GM19395 (cell line): Measurements from ENCODE around the gene SUOX.
"Not testable (repeated sequence)": the region's sequence is repeated elsewhere in the genome, so short reads cannot be mapped to it uniquely, and the experiment has no call there.

ENCODE experiments used
- ATAC-seq: cut with Tn5 transposase; IDR thresholded peaks from one replicate; pipeline ENCODE4 v1.9.1; 2021; ENCODE audit warnings: mild to moderate bottlenecking, moderate library complexity; ENCODE audit not compliant: unreplicated experiment

SUOX gene

GRCh38 chr12:55982319-55982936, 14.6 kb upstream of the SUOX start:
- ATAC-seq, result peak; percentile 89

DNA sequence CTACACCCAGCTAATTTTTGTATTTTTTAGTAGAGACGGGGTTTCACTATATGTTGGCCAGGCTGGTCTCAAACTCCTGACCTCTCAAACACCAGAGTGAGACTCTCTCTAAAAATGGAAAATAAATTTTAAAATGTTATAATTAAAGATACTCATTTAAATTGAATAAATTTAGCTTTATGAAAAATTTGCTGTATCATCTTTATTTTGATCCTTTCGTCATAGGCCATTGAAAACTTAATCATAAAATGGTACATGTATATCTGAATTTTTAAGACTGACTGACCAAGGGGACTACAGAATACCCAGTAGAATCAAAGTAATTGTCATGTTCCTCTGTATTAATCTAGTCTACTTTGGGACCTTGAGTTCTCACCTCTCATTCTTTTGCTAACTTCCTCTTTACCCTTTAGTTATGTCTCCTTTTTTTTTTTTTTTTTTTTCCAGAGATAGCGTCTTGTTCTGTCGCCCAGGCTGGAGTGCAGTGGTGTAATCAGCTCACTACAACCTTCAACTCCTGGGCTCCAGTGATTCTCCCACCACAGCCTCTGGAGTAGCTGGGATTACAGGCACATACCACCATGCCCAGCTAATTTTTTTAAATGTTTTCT, 13.7 kb upstream of the SUOX start:
- ATAC-seq, result no peak

DNA sequence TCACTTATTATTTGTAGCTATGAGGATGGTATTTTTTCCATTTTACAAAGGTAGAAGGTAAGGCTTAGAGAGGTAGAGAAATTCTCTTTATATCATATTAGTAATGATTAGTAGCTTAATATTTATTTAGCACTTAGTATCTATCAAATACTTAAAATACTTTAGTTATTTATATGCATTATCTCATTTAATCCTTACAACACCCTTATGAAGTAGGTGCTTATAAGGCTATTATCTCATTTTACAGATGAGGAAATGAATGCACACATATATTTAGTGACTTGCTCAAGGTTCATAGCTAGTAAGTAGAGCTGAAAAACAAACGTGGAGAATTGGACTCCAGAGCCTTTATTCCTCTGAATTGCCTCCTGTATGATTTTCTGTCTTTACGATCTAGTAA, 12.2 kb upstream of the SUOX start:
- no peak for ATAC-seq

GRCh38 chr12:55985341-55985740, 11.7 kb upstream of the SUOX start:
- ATAC-seq, result no peak

DNA sequence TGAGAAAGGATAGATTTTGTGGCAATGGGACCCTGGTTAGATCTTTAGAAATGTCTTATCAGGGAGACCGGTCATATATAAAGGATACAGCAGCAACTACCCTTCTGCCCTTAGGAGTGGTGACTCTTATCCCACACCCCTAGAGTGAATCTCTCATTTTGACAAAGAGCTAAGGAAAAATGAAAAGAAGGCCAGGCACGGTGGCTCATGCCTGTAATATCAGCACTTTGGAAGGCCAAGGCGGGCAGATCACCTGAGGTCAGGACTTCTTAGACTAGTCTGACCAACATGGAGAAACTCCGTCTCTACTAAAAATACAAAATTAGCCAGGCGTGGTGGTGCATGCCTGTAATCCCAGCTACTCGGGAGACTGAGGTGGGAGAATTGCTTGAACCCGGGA, 11.1 kb upstream of the SUOX start:
- ATAC-seq, result not testable (repeated sequence)

- ATAC-seq, result no peak
Observed at GRCh38 chr12:55991110-55991509, 6.0 kb upstream of the SUOX start.

- ATAC-seq, result no peak
Observed at GRCh38 chr12:55993230-55993853, 3.7 kb upstream of the SUOX start.

DNA sequence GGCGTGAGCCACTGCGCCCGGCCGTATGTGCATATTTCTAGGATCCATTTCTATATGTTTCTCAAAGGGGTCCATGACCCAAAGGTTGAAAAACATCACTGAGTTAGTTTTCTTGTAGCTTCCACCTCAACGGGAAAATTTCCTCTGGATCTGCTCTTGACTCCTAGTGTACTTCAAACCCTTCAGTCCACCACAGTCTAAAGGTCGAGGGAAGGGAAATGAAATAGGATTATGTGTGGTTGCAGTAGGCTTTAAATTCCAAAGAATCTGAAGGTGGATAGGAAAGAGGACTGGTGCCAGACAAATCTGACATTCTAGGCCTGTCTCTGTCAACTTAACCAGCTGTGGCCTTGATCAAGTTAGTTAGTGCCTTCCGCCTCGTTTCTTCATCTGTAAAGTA, 1.7 kb upstream of the SUOX start:
- ATAC-seq, result no peak

- ATAC-seq, result no peak
Observed at GRCh38 chr12:55996201-55996714, 818 bp upstream of the SUOX start.

DNA sequence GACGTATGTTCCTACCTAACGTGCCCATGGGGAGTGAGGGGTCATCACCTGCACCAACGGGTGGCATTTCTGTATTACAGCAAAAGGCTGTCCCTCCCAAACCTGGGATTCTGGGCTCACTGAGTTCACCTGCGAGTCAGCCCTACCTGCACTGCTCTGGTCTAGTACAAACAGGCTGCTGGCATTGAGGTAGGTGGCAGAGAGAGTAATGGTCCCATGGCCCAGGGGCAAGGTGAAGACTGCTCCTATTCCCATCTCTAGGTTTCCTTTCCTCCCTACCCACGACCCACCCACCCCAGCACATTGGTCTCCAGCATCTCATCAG, 421 bp downstream of the SUOX start:
- no peak for ATAC-seq

DNA sequence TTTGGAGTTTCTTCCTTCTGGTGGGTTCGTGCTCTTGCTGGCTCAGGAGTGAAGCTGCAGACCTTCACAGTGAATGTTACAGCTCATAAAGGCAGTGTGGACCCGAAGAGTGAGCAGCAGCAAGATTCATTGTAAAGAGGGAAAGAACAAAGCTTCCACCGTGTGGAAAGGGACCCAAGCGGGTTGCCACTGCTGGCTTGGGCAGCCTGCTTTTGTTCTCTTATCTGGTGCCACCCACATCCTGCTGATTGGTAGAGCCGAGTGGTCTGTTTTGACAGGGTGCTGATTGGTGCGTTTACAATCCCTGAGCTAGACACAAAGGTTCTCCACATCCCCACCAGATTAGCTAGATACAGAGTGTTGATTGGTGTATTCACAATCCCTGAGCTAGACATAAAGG, 2.4 kb downstream of the SUOX start:
- not testable (repeated sequence) for ATAC-seq

DNA sequence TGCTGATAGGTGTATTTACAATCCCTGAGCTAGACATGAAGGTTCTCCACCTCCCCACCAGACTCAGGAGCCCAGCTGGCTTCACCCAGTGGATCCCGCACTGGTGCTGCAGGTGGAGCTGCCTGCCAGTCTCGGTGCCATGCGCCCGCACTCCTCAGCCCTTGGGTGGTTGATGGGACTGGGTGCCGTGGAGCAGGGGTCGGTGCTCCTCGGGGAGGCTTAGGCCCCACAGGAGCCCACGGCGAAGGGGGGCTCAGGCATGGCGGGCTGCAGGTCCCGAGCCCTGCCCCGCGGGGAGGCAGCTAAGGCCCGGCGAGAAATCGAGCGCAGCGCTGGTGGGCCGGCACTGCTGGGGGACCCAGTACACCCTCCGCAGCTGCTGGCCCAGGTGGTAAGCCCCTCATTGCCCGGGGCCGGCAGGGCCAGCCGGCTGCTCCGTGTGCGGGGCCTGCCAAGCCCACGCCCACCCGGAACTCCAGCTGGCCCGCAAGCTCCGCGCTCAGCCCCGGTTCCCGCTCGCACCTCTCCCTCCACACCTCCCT, 3.0 kb downstream of the SUOX start:
- not testable (repeated sequence) for ATAC-seq

DNA sequence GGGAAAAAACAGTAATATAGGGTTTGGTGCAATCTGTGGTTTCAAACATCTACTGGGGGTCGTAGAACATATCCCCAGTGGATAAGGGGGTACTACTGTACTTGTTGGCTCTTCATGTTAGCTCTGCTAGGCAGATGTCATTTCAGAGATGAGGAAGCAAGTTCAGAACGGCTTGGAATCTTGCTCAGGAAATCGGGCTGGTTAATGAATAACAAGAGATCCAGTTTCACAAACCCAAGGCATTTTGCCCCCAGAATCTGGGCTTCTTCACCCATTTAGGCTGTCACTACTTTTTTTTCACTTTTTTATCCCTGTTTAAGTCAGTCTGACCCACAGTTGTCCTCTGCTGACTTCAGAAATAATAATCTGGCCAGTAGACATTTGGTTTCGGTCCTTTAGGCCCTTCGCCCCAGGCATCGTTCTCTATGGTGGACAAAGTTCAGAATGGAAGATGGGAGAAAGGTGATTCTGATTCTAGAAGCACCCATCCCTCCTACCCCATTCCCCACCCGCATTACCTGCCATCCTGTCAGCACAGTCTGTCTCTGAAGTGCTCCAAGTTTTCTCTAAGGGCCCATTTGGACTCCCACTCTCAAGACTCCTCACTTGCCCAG, 4.5 kb downstream of the SUOX start:
- no peak for ATAC-seq

DNA sequence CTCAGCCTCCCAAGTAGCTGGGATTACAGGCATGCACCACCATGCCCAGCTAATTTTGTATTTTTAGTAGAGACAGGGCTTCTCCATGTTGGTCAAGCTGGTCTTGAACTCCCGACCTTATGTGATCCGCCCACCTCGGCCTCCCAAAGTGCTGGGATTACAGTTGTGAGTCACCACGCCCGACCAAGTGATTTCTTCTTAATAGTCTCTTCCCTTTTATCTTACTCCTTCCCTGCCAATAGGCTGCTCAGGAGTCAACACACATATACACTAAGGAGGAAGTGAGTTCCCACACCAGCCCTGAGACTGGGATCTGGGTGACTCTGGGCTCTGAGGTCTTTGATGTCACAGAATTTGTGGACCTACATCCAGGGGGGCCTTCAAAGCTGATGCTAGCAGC, 6.3 kb downstream of the SUOX start:
- ATAC-seq, result not testable (repeated sequence)

DNA sequence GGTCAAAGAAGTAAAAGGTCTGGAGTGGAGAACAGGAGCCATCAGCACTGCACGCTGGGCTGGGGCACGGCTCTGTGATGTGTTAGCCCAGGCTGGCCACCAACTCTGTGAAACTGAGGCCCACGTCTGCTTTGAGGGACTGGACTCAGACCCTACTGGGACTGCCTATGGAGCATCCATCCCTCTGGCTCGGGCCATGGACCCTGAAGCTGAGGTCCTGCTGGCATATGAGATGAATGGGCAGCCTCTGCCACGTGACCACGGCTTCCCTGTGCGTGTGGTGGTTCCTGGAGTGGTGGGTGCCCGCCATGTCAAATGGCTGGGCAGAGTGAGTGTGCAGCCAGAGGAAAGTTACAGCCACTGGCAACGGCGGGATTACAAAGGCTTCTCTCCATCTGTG, 7.1 kb downstream of the SUOX start:
- ATAC-seq, result no peak

GRCh38 chr12:56007564-56008559, 10.8 kb downstream of the SUOX start:
- peak; percentile 51 for ATAC-seq

GRCh38 chr12:56010111-56010570, 13.1 kb downstream of the SUOX start:
- no peak for ATAC-seq

- no peak for ATAC-seq
Observed at GRCh38 chr12:56011509-56012090, 14.5 kb downstream of the SUOX start.

GRCh38 chr12:56013482-56013881, 16.4 kb downstream of the SUOX start:
- no peak for ATAC-seq

GRCh38 chr12:56014205-56014604, 17.1 kb downstream of the SUOX start:
- ATAC-seq, result no peak
